Measurements from ENCODE around the gene TUBB1.
"Not testable (repeated sequence)": the region's sequence is repeated elsewhere in the genome, so short reads cannot be mapped to it uniquely, and the experiment has no call there.

Gene TUBB1

DNA sequence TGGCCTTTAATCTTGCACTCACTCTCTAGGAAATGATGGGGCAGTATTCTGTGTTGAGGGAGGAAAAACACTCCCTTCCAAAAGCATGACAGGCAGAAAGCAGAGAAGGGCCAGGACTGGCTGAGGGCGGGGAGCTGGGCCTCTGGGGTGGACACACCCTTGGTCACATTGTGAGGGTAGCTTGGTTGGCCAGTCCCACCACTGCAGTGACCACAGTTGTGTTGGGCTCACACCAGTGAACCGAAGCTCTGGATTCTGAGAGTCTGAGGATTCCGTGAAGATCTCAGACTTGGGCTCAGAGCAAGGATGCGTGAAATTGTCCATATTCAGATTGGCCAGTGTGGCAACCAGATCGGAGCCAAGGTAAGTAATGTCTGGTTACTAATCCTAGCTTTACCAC, at the start of gene TUBB1:
TSS of gene TUBB1 (plus strand) at position 213 of the 400 bp plus-strand sequence. CDS start at position 307, 94 bp downstream.
- no peak within 1 kb of the TSS for H3K4me3 Mint-ChIP-seq
- H3K27ac Mint-ChIP-seq = peak within 1 kb of the TSS; percentile 65
- H3K4me1 Mint-ChIP-seq = peaks cover 16% of the 10 kb centered on the region
- no peaks in the 10 kb centered on the region for H3K9me3 Mint-ChIP-seq
- ATAC-seq (ENCODE audit: low read depth) = no peak
- no peaks in the 10 kb centered on the region for H3K27me3 Mint-ChIP-seq
- peaks cover 15% of the 10 kb centered on the region for H3K36me3 Mint-ChIP-seq
- no peak for DNase-seq (ENCODE audit: low spot score in 2 of 2)

DNA sequence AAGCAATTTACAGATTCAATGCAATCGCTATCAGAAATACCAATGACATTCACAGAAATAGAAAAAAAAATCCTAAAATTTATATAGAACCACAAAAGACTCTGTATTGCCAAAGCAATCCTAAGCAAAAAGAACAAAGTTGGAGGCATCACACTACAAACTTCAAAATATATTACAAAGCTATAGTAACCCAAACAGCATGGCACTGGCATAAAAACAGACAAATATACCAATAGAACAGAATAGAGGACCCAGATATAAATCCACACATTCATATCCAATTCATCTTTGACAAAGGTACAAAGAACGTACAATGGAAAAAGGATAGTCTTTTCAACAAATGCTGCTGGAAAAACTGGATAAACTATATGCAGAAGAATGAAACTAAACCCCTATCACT, 49.8 kb upstream of the TUBB1 start:
- DNase-seq (ENCODE audit: low spot score in 2 of 2) = no peak
- peaks cover 19% of the 10 kb centered on the region for H3K4me1 Mint-ChIP-seq
- peaks cover 2% of the 10 kb centered on the region for H3K9me3 Mint-ChIP-seq
- H3K4me3 Mint-ChIP-seq = no peak overlapping the region
- no peak for ATAC-seq (ENCODE audit: low read depth)
- H3K36me3 Mint-ChIP-seq = no peaks in the 10 kb centered on the region
- H3K27me3 Mint-ChIP-seq = no peaks in the 10 kb centered on the region
- peak overlapping the region; percentile 42 for H3K27ac Mint-ChIP-seq

DNA sequence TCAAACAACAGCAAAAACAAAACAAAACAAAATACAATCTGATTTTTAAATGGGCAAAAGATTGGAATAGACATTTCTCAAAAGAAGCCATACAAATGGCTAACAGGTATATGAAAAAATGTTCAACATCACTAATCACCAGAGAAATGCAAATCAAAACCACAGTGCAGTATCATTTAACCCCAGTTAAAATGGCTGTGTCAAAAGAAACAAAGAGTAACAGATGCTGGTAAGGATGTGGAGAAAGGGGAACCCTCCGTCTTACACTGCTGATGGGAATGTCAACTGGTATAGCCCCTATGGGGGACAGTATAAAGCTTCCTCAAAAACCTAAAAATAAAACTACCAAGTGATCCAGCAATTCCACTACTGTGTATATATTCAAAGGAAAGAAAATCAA, 49.1 kb upstream of the TUBB1 start:
- DNase-seq (ENCODE audit: low spot score in 2 of 2) (no peak), ATAC-seq (ENCODE audit: low read depth) (peak; percentile 78)
- peaks cover 1% of the 10 kb centered on the region for H3K9me3 Mint-ChIP-seq
- no peak overlapping the region for H3K4me3 Mint-ChIP-seq
- H3K4me1 Mint-ChIP-seq = peaks cover 19% of the 10 kb centered on the region
- no peaks in the 10 kb centered on the region for H3K36me3 Mint-ChIP-seq
- H3K27me3 Mint-ChIP-seq = no peaks in the 10 kb centered on the region
- H3K27ac Mint-ChIP-seq = peak overlapping the region; percentile 42

DNA sequence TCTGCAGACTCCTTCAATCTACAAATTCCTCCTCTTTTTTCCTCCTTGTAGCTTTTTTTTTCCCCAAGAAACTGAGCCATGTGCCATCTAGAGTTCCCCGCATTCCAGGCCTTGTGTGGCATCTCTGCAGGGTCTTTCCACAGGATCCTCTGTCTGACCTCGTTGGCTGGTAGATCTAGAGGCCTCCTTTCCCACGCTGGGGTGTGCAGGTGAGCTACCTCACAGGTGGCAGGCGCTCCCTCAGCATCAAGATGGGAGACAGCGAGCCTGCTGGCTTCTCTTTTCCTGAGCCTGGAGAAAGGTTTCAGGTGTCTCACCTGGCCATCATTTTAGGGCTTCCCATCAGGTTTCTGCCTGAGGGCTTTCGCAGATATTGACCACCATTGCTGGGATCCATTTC, 47.8 kb upstream of the TUBB1 start:
- Mint-ChIP-seq H3K4me1 (peaks cover 19% of the 10 kb centered on the region), H3K9me3 (peaks cover 4% of the 10 kb centered on the region), H3K36me3 (no peaks in the 10 kb centered on the region), H3K27ac (no peak overlapping the region), H3K27me3 (no peaks in the 10 kb centered on the region), H3K4me3 (no peak overlapping the region)
- ATAC-seq (ENCODE audit: low read depth) = no peak
- no peak for DNase-seq (ENCODE audit: low spot score in 2 of 2)

DNA sequence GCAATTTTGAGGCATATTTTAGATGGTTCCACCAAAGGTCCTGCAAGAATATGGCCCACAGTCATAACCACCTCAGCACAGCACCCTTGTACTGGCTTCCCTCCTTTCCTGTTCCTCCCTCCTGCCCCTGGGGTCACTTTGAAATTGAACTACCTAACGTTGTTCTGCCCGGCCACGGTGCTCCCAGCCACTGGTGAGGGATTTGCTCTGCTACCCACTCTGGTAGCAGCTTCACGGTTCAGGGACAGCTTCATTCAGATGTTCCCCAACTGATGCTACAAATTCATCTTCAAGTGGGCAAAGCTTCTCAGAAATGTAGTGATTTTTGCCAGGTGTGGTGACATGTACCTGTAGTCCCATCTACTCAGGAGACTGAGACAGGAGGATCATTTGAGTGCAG, 46.0 kb upstream of the TUBB1 start:
- ATAC-seq (ENCODE audit: low read depth) = no peak
- Mint-ChIP-seq H3K36me3 (peaks cover 2% of the 10 kb centered on the region), H3K27me3 (no peaks in the 10 kb centered on the region), H3K9me3 (peaks cover 6% of the 10 kb centered on the region), H3K4me1 (peaks cover 19% of the 10 kb centered on the region), H3K4me3 (no peak overlapping the region), H3K27ac (no peak overlapping the region)
- no peak for DNase-seq (ENCODE audit: low spot score in 2 of 2)

DNA sequence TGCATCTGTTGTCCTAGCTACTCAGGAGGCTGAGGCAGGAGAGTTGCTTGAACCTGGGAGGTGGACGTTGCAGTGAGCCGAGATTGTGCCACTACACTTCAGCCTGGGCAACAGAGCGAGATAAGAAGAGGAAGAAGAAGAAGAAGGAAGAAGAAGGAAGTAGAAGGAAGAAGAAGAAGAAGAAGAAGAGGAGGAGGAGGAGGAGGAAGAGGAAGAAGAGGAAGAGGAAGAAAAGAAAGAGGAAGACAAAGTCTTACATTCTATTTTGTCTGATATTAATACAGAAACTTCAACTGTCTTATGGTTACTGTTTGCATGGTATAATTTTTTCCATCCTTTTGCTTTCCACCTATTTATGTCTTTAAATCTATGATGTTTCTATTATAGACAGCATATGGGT, 45.4 kb upstream of the TUBB1 start:
- peaks cover 2% of the 10 kb centered on the region for H3K36me3 Mint-ChIP-seq
- H3K4me3 Mint-ChIP-seq = no peak overlapping the region

DNA sequence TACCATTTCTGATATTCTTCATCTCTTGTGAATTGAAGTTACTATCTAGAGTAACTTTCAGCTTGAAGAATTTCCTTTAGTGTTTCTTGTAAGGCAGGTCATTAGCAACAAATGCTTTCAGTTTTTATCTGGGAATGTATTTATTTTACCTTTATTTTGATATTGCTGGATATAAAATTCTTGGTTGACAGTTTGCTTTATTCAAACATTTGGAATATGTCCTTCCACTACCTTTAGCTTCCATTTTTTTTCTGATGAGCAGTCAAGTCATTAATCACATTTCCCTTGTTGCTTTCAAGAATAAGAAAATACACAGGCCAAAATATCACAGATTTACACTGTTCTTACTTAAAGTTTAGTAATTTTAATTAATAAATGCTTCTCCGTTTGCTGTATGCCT, 43.9 kb upstream of the TUBB1 start:
- H3K27me3 Mint-ChIP-seq = no peaks in the 10 kb centered on the region
- peaks cover 6% of the 10 kb centered on the region for H3K9me3 Mint-ChIP-seq
- no peak overlapping the region for H3K4me3 Mint-ChIP-seq
- no peak for DNase-seq (ENCODE audit: low spot score in 2 of 2)
- peaks cover 2% of the 10 kb centered on the region for H3K36me3 Mint-ChIP-seq
- peaks cover 18% of the 10 kb centered on the region for H3K4me1 Mint-ChIP-seq
- no peak overlapping the region for H3K27ac Mint-ChIP-seq
- no peak for ATAC-seq (ENCODE audit: low read depth)

More for the DNA sequence above, 45.4 kb upstream of the TUBB1 start:
- Mint-ChIP-seq H3K4me1 (peaks cover 25% of the 10 kb centered on the region), H3K9me3 (peaks cover 6% of the 10 kb centered on the region), H3K27ac (no peak overlapping the region), H3K27me3 (no peaks in the 10 kb centered on the region)
- ATAC-seq (ENCODE audit: low read depth) = no peak
- DNase-seq (ENCODE audit: low spot score in 2 of 2) = no peak

DNA sequence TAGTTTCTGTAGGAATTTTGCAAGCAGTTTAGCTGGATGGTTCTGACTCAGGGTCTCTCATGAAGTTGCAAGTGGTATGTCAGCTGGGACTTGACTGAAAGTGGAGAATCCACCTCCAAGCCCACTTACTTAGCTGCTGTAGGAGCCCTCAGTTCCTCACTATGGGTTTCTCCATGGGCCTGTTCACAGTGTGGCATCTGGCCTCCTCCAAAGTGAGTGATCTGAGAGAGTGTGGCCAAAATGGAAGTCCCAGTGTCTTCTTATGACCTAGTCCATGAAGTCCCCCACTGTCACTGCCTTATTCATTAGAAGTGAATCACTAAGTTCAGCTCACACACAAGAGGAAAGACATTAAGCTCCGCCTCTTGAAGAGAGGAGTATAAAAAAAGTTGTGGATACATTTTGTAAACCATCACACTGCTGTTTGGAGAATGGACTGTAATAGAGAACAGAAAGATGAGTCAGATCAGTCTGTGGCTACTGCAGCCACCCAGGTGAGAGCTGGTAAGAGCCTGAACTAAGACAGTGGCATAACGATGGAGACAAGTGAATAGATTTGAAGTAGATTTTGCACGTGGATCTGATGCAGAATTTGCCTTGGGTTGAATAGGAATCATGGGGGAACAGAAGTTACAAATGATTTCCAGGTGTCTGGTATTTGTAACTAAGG, 43.0 kb upstream of the TUBB1 start:
- Mint-ChIP-seq H3K4me3 (no peak overlapping the region), H3K27ac (no peak overlapping the region), H3K9me3 (peaks cover 6% of the 10 kb centered on the region), H3K36me3 (peaks cover 2% of the 10 kb centered on the region), H3K4me1 (peaks cover 14% of the 10 kb centered on the region), H3K27me3 (no peaks in the 10 kb centered on the region)
- DNase-seq (ENCODE audit: low spot score in 2 of 2) = no peak
- ATAC-seq (ENCODE audit: low read depth) = no peak

DNA sequence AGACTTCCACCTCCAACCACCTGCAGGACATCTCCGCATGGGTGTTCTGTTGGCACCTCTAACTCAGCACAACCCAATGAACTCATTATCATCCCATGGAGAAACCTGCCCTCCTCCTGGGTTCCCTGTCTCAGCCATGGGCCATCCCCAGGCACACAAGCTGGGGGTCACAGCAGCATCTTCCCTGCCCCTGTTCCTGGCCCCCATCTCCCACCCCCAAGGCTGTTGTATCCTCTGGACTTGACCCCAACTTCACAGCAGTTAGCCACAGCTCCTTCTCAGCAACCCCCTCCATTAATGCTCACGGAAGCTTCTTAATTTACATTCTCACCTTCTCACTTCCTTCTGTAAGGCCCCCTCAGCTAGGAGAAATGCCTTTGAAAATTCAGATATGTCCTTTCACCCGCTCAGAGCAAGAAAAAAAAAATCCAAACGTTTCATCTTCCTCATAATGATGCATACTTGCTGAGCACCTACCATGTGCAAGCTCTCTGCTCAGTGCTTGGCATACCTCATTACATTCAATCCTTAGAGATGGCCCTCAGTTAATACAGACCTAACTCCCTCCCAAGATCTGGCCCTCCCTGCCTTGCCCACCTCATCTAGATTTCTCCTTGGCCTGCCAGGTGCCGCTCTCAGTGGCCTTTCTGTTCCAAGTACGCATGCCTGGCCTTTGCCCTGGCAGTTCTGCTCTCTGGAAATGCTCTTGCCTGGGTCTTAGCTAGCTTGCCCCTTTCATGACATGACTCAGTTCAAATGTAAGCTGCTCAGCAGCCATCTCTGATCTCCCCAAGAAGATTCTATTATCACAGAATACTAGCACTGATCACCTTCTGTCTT, 40.7 kb upstream of the TUBB1 start:
- H3K27ac Mint-ChIP-seq = no peak overlapping the region
- H3K4me3 Mint-ChIP-seq = no peak overlapping the region
- DNase-seq (ENCODE audit: low spot score in 2 of 2) = no peak
- peaks cover 6% of the 10 kb centered on the region for H3K9me3 Mint-ChIP-seq
- no peak for ATAC-seq (ENCODE audit: low read depth)
- H3K27me3 Mint-ChIP-seq = no peaks in the 10 kb centered on the region
- H3K4me1 Mint-ChIP-seq = peaks cover 22% of the 10 kb centered on the region
- peaks cover 2% of the 10 kb centered on the region for H3K36me3 Mint-ChIP-seq

DNA sequence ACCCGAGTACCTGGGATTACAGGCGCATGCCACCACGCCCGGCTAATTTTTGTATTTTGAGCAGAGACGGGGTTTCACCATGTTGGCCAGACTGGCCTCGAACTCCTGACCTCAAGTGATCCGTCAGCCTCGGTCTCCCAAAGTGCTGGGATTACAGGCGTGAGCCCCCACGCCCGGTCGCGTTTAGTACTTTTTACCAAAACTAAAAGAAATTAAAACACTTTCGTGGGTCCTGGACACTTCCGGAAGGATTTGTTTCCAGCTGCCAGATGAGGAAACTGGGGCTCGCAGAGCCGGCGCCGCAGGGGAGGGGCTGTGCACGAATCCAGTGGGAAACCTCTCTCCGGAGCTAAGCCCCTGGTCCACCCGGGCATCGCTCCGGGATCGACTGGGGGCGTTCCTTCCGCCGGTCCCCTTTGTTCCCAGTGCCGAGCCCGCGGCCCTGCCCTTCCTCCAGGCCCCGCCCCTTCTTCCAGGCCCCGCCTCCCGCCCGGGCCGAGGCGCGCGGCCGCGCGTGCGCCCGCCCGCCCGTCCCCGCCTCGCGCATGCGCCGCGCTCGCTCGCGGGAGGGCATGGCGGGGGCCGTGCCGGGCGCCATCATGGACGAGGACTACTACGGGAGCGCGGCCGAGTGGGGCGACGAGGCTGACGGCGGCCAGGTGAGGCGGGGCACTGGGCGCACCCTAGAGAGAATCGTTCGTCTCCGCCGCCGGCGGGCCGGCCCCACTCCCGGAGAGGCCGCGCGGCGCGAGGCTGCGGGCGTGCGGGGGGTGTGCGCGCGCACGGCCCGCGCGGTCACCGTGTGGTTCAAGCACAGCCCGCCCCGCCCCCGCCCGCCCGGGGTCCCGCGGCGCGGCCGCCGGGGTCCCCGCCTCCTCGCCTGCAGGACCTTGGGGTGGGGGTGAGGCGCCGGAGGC, 38.3 kb upstream of the TUBB1 start, which contains the start of gene NELFCD:
TSS of gene NELFCD (plus strand) at position 546 of the 917 bp plus-strand sequence. CDS start at position 600, 54 bp downstream.
- Mint-ChIP-seq H3K4me1 (peaks cover 31% of the 10 kb centered on the region), H3K9me3 (peaks cover 2% of the 10 kb centered on the region), H3K27me3 (no peaks in the 10 kb centered on the region), H3K4me3 (peak within 1 kb of the TSS; percentile 88), H3K27ac (peak within 1 kb of the TSS; percentile 65), H3K36me3 (peaks cover 3% of the 10 kb centered on the region)
- ATAC-seq (ENCODE audit: low read depth) (peak; percentile 89), DNase-seq (ENCODE audit: low spot score in 2 of 2) (peak; percentile 87 to 89)

DNA sequence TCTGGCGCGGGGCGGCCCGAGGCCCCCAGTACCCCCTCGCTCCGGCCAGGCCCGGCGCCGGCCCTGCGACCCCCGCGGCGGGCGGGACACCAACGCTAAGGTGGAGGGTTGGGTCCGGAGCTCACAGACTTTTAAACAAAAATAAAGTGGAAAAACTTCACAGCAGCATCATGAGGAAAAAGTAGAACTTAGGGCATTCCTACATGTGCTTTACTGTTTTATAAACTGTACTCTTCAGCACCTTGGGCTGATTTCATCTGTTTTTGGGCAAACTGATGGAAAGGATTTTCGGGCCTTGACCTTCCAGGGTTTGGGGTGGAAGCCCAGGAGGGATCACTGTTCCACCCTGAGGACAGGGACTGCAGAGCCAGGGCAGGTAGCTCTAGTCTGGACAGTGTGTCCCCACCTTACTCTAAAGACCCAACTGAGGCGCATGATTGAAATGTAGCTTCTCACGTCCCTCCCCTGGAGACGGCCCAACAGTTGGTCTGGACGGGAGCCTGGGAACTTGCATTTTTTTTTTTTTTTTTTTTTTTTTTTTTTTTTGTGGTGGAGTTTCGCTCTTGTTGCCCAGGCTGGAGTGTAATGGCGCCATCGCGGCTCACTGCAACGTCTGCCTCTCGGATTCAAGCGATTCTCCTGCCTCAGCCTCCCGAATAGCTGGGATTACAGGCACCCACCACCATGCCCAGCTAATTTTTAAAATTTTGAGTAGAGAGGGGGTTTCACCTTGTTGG, 37.4 kb upstream of the TUBB1 start:
- Mint-ChIP-seq H3K27me3 (no peaks in the 10 kb centered on the region), H3K9me3 (no peaks in the 10 kb centered on the region), H3K4me1 (peaks cover 33% of the 10 kb centered on the region), H3K36me3 (peaks cover 5% of the 10 kb centered on the region), H3K4me3 (peak overlapping the region; percentile 88), H3K27ac (peak overlapping the region; percentile 85)
- ATAC-seq (ENCODE audit: low read depth) = peak; percentile 5
- DNase-seq (ENCODE audit: low spot score in 2 of 2) = peak in 1 of 2 donors; percentile 7

DNA sequence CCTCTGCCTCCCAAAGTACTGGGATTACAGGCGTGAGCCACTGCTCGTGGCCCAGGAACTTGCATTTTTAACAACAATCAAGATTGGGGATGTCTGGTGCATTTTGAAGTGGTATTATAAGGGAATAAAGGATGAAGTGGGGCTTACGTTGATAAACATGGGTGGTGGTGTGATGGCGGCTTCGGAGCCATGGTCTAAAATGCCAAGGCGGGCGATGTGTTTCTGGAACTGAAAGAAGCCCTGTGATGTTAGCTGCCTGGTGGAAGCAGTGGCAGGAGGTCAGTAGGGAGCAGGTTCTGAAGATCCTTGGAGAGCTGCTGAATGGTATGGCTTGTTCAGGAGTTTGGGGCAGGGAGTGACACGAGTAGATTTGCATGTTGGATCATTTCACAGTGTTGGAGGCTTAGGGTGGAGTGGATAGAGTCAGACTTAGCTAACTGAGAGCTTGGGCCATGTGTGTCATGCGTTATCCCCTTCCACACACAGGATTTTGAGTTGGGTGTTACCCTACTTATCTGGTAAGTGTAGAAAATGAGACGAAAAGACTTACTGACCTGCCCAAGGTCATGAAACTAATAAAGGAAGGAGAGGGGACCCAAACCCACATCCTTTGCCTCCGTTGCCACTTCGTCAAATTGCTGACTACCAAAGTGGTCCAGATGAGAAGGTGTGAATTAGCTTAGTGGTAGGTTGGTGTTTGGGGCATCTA, 36.7 kb upstream of the TUBB1 start:
- DNase-seq (ENCODE audit: low spot score in 2 of 2) (no peak), ATAC-seq (ENCODE audit: low read depth) (no peak)
- no peaks in the 10 kb centered on the region for H3K9me3 Mint-ChIP-seq
- peak overlapping the region; percentile 85 for H3K27ac Mint-ChIP-seq
- H3K27me3 Mint-ChIP-seq = no peaks in the 10 kb centered on the region
- peaks cover 8% of the 10 kb centered on the region for H3K36me3 Mint-ChIP-seq
- peak overlapping the region; percentile 88 for H3K4me3 Mint-ChIP-seq
- peaks cover 33% of the 10 kb centered on the region for H3K4me1 Mint-ChIP-seq

DNA sequence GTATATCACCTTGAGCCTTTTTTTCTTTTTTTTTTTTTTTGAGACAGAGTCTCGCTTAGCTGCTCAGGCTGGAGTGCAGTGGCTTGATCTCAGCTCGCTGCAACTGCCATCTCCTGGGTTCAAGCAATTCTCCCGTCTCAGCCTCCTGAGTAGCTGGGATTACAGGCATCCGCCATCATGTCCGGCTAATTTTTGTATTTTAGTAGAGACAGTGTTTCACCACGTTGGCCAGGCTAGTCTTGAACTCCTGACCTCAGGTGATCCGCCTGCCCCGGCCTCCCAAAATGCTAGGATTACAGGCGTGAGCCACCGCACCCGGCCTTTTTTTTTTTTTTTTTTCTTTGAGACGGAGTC, 36.1 kb upstream of the TUBB1 start:
- H3K27ac Mint-ChIP-seq = peak overlapping the region; percentile 85
- H3K36me3 Mint-ChIP-seq = peaks cover 14% of the 10 kb centered on the region
- H3K4me3 Mint-ChIP-seq; ATAC-seq (ENCODE audit: low read depth); H3K27me3 Mint-ChIP-seq; H3K9me3 Mint-ChIP-seq; DNase-seq (ENCODE audit: low spot score in 2 of 2): not testable (repeated sequence)
- peaks cover 38% of the 10 kb centered on the region for H3K4me1 Mint-ChIP-seq
